HG03025 (cell line): ENCODE measurements around the gene PLGRKT.
"Not testable (repeated sequence)": the region's sequence is repeated elsewhere in the genome, so short reads cannot be mapped to it uniquely, and the experiment has no call there.

Experiments
- ATAC-seq: cut with Tn5 transposase; IDR thresholded peaks from one replicate; pipeline ENCODE4 v1.9.1; 2021; ENCODE audit warnings: mild to moderate bottlenecking, moderate library complexity; ENCODE audit not compliant: unreplicated experiment, low FRiP score

PLGRKT gene

GRCh38 chr9:5326187-5326586 lies 111.5 kb downstream of the PLGRKT start:
- no peak for ATAC-seq

GRCh38 chr9:5321601-5322000 lies 116.1 kb downstream of the PLGRKT start:
- ATAC-seq, result not testable (repeated sequence)

DNA sequence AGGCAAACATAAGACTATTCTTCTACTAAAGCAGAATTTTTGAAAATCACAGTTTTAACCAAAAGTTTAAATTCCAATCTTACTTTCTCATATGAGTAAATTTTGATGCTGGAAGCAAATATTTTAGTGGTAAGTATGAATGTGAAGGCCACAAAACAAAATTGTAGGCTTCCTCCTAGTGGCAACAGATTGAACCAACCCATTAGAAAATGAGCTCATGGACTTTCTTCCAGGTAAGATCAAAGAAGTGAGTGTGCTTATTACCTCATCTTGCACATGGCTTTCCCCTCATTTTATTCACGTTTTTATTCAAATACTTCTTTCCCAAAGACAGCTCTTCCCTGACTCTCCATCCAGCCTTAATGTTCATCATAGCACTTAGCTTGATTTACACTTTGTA lies 116.7 kb downstream of the PLGRKT start:
- no peak for ATAC-seq

GRCh38 chr9:5316406-5316805 lies 121.3 kb downstream of the PLGRKT start:
- not testable (repeated sequence) for ATAC-seq

DNA sequence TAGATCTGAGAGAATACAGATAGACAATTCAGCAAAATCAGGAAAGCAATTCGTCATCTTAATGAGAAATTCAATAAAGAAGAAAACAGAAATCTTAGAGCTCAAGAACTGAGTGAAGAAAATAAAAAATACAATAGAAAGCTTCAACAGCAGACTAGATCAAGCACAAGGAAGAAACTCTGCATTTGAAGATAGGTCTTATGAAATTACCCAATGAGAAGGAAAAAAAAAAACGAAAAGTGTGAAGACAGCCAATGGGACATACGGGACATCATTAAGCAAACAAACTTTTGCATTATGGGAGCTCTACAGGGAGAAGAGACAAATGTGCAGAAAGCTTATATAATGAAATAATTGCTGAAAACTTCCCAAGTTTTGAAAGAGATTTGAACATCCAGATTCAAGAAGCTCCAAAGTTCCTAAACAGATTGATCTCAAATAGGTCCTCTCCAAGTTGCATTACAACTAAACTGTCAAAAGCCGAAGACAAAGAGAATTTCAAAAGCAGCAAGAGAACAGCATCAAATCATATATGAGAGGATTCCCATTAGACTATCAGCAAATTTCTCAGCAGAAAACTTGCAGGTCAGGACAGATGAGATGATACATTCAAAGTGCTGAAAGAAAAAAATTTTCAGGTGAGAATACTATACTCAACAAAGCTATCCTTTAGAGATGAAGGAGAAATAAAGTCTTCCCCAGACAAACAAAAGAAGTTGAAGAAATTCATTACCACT lies 122.4 kb downstream of the PLGRKT start:
- no peak for ATAC-seq

GRCh38 chr9:5310851-5311250 lies 126.9 kb downstream of the PLGRKT start:
- no peak for ATAC-seq
